Endothelial cell of umbilical vein (primary cell): ENCODE measurements around the gene NRBF2. TPM values are rescaled to one million over a fixed set of nuclear protein-coding genes. Genes with fewer than 3 reads are reported as not detected.

Experiments used
- BruUV-seq: library from RNA; stranded (reverse); fragments of 400-500 nt; replicated peaks from 2 replicates; lab custom pipeline; 2021; lab: Mats Ljungman, UMichigan
- CTCF ChIA-PET: fragments of 300-600, 350-600 bp; sonication (Branson Sonifier 250); formaldehyde crosslinking; loops from one replicate; lab custom pipeline; 2021; ENCODE audit warnings: antibody characterized with exemption, inconsistent platforms; lab: Charles Lee
- POLR2A ChIA-PET: fragments of 300-600, 350-600 bp; sonication (Branson Sonifier 250); formaldehyde crosslinking; loops from one replicate; lab custom pipeline; 2021; ENCODE audit warnings: antibody characterized with exemption, inconsistent platforms; lab: Charles Lee
- DNase-seq: peaks from one replicate; pipeline ENCODE4 v3.0.0-alpha.2; 2011; ENCODE audit warnings: low read depth, low spot score
- FAIRE-seq: peaks from 2 replicates; lab custom pipeline; 2011; peaks lifted over from hg19 to GRCh38; lab: Jason Lieb, UNC
- H2AFZ ChIP-seq: 2 replicates; pipeline ENCODE4 v1.6.0; 2012; ENCODE audit warnings: low read depth, low read length, control low read depth, inconsistent platforms
- H3K27ac ChIP-seq: 2 replicates; pipeline ENCODE4 v1.5.1; 2011; ENCODE audit warnings: low read depth, mild to moderate bottlenecking, control low read depth, low read length, moderate library complexity; ENCODE audit not compliant: insufficient read depth
- H3K27me3 ChIP-seq, 2 experiments: 2 replicates each; pipeline versions ENCODE4 v1.6.0 to v1.6.1; 2011; ENCODE audit warnings: low read length in 2 of 2, mixed read lengths in 1 of 2; ENCODE audit not compliant: control insufficient read depth in 2 of 2, insufficient read depth in 2 of 2
- H3K36me3 ChIP-seq, 2 experiments: 2 replicates in 1 of 2; 3 replicates in 1 of 2; pipeline ENCODE4 v1.5.1; 2011; ENCODE audit warnings: low read length in 2 of 2, mild to moderate bottlenecking in 1 of 2, moderate library complexity in 1 of 2; ENCODE audit not compliant: control insufficient read depth in 2 of 2, insufficient read depth in 2 of 2; ENCODE audit errors: extremely low read depth in 1 of 2
- H3K4me1 ChIP-seq: 3 replicates; pipeline ENCODE4 v1.5.1; 2011; ENCODE audit warnings: mild to moderate bottlenecking, low read length; ENCODE audit not compliant: control insufficient read depth, insufficient read depth; ENCODE audit errors: extremely low read depth
- H3K4me2 ChIP-seq: 2 replicates; pipeline ENCODE4 v1.6.1; 2011; ENCODE audit warnings: low read length, control low read depth, mixed read lengths; ENCODE audit not compliant: insufficient read depth
- H3K4me3 ChIP-seq, 3 experiments: fragments of 200-600 bp in 1 of 3; sonication (generic), shearing (Covaris generic) in 1 of 3; replicated peaks in 1 of 3; 2 replicates each; pipeline ENCODE4 v1.5.1; 2011 to 2016; ENCODE audit warnings: control low read depth in 3 of 3, low read length in 3 of 3, mild to moderate bottlenecking in 2 of 3, inconsistent platforms in 1 of 3, low read depth in 1 of 3, moderate library complexity in 1 of 3; ENCODE audit not compliant: insufficient read depth in 1 of 3
- H3K79me2 ChIP-seq: 2 replicates; pipeline ENCODE4 v1.6.0; 2012; ENCODE audit warnings: low read length, inconsistent platforms; ENCODE audit not compliant: control insufficient read depth, insufficient read depth
- H3K9ac ChIP-seq: replicated peaks from 2 replicates; pipeline ENCODE3; 2011; ENCODE audit warnings: low read length, control low read depth; ENCODE audit not compliant: insufficient read depth; ENCODE audit errors: extremely low read depth
- H3K9me1 ChIP-seq: replicated peaks from 3 replicates; pipeline ENCODE4 v1.6.0; 2011; ENCODE audit warnings: mild to moderate bottlenecking, low read length; ENCODE audit not compliant: control insufficient read depth, insufficient read depth; ENCODE audit errors: extremely low read depth
- H3K9me3 ChIP-seq: replicated peaks from 2 replicates; pipeline ENCODE4 v1.5.1; 2012; ENCODE audit warnings: low read length, inconsistent platforms; ENCODE audit not compliant: control insufficient read depth, insufficient read depth
- H4K20me1 ChIP-seq: replicated peaks from 2 replicates; pipeline ENCODE3; 2011; ENCODE audit warnings: mild to moderate bottlenecking, low read length; ENCODE audit not compliant: control insufficient read depth, insufficient read depth; ENCODE audit errors: extremely low read depth
- CTCF ChIP-seq, 2 donors: IDR thresholded peaks; 1 replicate in 1 of 2; 2 replicates in 1 of 2; pipeline ENCODE4 v1.5.1; 2011; ENCODE audit warnings: low read length in 2 of 2, mild to moderate bottlenecking in 2 of 2, moderate library complexity in 2 of 2, control low read depth in 1 of 2, inconsistent platforms in 1 of 2, low read depth in 1 of 2; ENCODE audit not compliant: insufficient read depth in 1 of 2; ENCODE audit errors: extremely low read depth in 1 of 2
- EZH2 ChIP-seq: IDR thresholded peaks from 2 replicates; pipeline ENCODE4 v1.6.1; 2012; ENCODE audit warnings: borderline replicate concordance, low read depth, mild to moderate bottlenecking, moderate library complexity, low read length, inconsistent platforms; ENCODE audit not compliant: severe bottlenecking
- FOS ChIP-seq: IDR thresholded peaks from 2 replicates; pipeline ENCODE4 v1.6.1; 2011; ENCODE audit warnings: mild to moderate bottlenecking, low read length, moderate library complexity, borderline replicate concordance; ENCODE audit not compliant: insufficient read depth
- GATA2 ChIP-seq: IDR thresholded peaks from 2 replicates; pipeline ENCODE4 v1.7.0; 2011; ENCODE audit warnings: low read depth, mild to moderate bottlenecking, moderate library complexity, mixed read lengths, low read length; ENCODE audit not compliant: insufficient read length, insufficient read depth
- JUN ChIP-seq: IDR thresholded peaks from 2 replicates; pipeline ENCODE4 v1.6.1; 2011; ENCODE audit warnings: borderline replicate concordance, low read depth; ENCODE audit not compliant: insufficient read length, insufficient read depth
- MYC ChIP-seq: IDR thresholded peaks from one replicate; pipeline ENCODE4 v1.6.1; 2011; ENCODE audit warnings: mild to moderate bottlenecking, low read depth, low read length
- POLR2A ChIP-seq: IDR thresholded peaks from 2 replicates; pipeline ENCODE4 v1.6.1; 2012; ENCODE audit warnings: low read depth, mild to moderate bottlenecking, control low read depth, low read length
- POLR2AphosphoS5 ChIP-seq: IDR thresholded peaks from 2 replicates; pipeline ENCODE4 v1.6.1; 2012; ENCODE audit warnings: low read depth, mild to moderate bottlenecking, control low read depth, low read length, moderate library complexity; ENCODE audit not compliant: insufficient read depth
- dilution Hi-C: fragments of 300-500 bp; cut with MboI; formaldehyde crosslinking; loops from one replicate; pipeline ENCODE4 v1.15.0; 2019; ENCODE audit warnings: low sequenced_read_pairs; ENCODE audit not compliant: extremely low pct_ligation_motif_present
- intact Hi-C: fragments of 100-400 bp; cut with micrococcal nuclease; formaldehyde crosslinking; loops from one replicate; pipeline ENCODE4 v1.10.0; 2022
- polyA plus RNA-seq, 4 experiments: library from polyadenylated mRNA; depleted of rRNA in 3 of 4; stranded (reverse) in 3 of 4; unstranded in 1 of 4; fragments of >200 nt; gene quantifications; 2 replicates each; pipeline versions ENCODE4 v1.2.1 to v1.2.3, GENCODE V29; 2011 to 2012; ENCODE audit warnings: missing spikeins in 1 of 4
- total RNA-seq: library from RNA; stranded (reverse); gene quantifications from 2 replicates; pipeline ENCODE4 v1.2.3, GENCODE V29; 2021
- TF ChIP-seq, protein P1 (sequence below): IDR thresholded peaks from 2 replicates; pipeline ENCODE4 v1.6.1; 2011; ENCODE audit not compliant: insufficient read depth, insufficient read length

Gene NRBF2
- total and polyA plus RNA-seq, 2 donors (not counting 3 experiments of a cell fraction or from before 2014, with no cell fraction given) = 7.6 to 17.7 TPM

- POLR2A ChIA-PET = interaction anchor here (0.7 kb wide), 1 partner anchor 221 kb away, joined by 12 read pairs; no protein-coding TSS in a partner anchor
- intact Hi-C loops = no loop called here
- Histone ChIP-seq H3K9me3 (no peaks in the 10 kb centered on the region), H3K4me2 (no peak overlapping the region), H2AFZ (no peak overlapping the region), H3K9me1 (no peaks in the 10 kb centered on the region), H3K4me3 (no peak overlapping the region), H4K20me1 (no peaks in the 10 kb centered on the region), H3K27ac (no peak overlapping the region), H3K9ac (no peak overlapping the region), H3K79me2 (peaks cover under 1% of the 10 kb centered on the region), H3K4me1 (no peaks in the 10 kb centered on the region), H3K27me3 (no peaks in the 10 kb centered on the region), H3K36me3 (peaks cover 18 to 19% of the 10 kb centered on the region in 2 experiments)
- dilution Hi-C loops = no loop called here
- DNase-seq = no peak
- TF ChIP-seq POLR2A = no peak
- no peak for TF ChIP-seq JUN
- TF ChIP-seq FOS = no peak
- TF ChIP-seq MYC = no peak
- no peak for TF ChIP-seq EZH2
- no peak for TF ChIP-seq POLR2AphosphoS5
- TF ChIP-seq GATA2 = no peak
- no peak for TF ChIP-seq CTCF (IDR thresholded peaks at IDR 0.05; ENCODE audit: extremely low read depth in 1 of 2, insufficient read depth in 1 of 2, low read depth in 1 of 2, low read length in 2 of 2)
- TF ChIP-seq, protein P1, sequence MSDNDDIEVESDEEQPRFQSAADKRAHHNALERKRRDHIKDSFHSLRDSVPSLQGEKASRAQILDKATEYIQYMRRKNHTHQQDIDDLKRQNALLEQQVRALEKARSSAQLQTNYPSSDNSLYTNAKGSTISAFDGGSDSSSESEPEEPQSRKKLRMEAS = no peak
- CTCF ChIA-PET = no interaction called here
- no peak for FAIRE-seq
- BruUV-seq = no TSS peak
Measured at GRCh38 chr10:63192826-63193225, 59.7 kb downstream of the NRBF2 start.
